ENCODE data around the gene RNF17.

- TF ChIP-seq EZH2 (IDR thresholded peaks at IDR 0.05; ENCODE audit: insufficient read depth, poor library complexity, severe bottlenecking): no peak
- no peak for TF ChIP-seq EZH2phosphoT487 (IDR thresholded peaks at IDR 0.05; ENCODE audit: insufficient read depth, low read depth)
Measured at GRCh38 chr13:24727731-24728601, 36.0 kb upstream of the RNF17 start.
